ENCODE results near the gene AGBL3.

The AGBL3 gene

GRCh38 chr7:134986363-134987251 is at the start of gene AGBL3:
Gene AGBL3, plus strand, starts transcription at chr7:134986508. Its CDS starts 1,426 bp downstream, at chr7:134987934.
- peak; percentile 97 to 99 for DNase-seq
- no peaks in the 10 kb centered on the region for H3K36me3 ChIP-seq
- H3K4me1 ChIP-seq = peaks cover 0 to 27% (median 7%) of the 10 kb centered on the region in 4 donors
- intact Hi-C loops (cut with DNase I; ENCODE audit: low total_unique reads) = no loop called here
- peak within 1 kb of the TSS; percentile 80 to 91 for H3K4me3 ChIP-seq
- no peaks in the 10 kb centered on the region for H3K9me3 ChIP-seq
- TF ChIP-seq CTCF (IDR thresholded peaks at IDR 0.05) = peak; percentile 52 to 58
- peak within 1 kb of the TSS; percentile 91 to 95 for H3K27ac ChIP-seq
- H3K27me3 ChIP-seq = no peaks in the 10 kb centered on the region

GRCh38 chr7:134936893-134937510 is 49.3 kb upstream of the AGBL3 start:
- Histone ChIP-seq H3K27ac (peak overlapping the region; percentile 60 to 80), H3K9me3 (no peaks in the 10 kb centered on the region), H3K27me3 (no peaks in the 10 kb centered on the region), H3K4me1 (peaks cover 0 to 98% (median 37%) of the 10 kb centered on the region in 4 donors), H3K36me3 (peaks cover 27 to 35% (median 31%) of the 10 kb centered on the region in 3 donors), H3K4me3 (no peak overlapping the region)
- DNase-seq = no peak
- TF ChIP-seq CTCF (IDR thresholded peaks at IDR 0.05) = no peak
- intact Hi-C loops (cut with DNase I; ENCODE audit: low total_unique reads) = loop anchor here (10.0 kb wide), 2 partner anchors 52 to 92 kb away; no protein-coding TSS in a partner anchor

- Histone ChIP-seq H3K27ac (peak overlapping the region; percentile 60 to 80), H3K4me3 (no peak overlapping the region), H3K36me3 (peaks cover 31 to 35% (median 32%) of the 10 kb centered on the region in 3 donors), H3K27me3 (no peaks in the 10 kb centered on the region), H3K9me3 (no peaks in the 10 kb centered on the region), H3K4me1 (peaks cover 0 to 99% (median 34%) of the 10 kb centered on the region in 4 donors)
- intact Hi-C loops (cut with DNase I; ENCODE audit: low total_unique reads) = loop anchor here (10.0 kb wide), 2 partner anchors 53 to 93 kb away; no protein-coding TSS in a partner anchor
- DNase-seq = no peak
- no peak for TF ChIP-seq CTCF (IDR thresholded peaks at IDR 0.05)
Observed at GRCh38 chr7:134938141-134938540, 48.2 kb upstream of the AGBL3 start.

GRCh38 chr7:134939136-134939535 is 47.2 kb upstream of the AGBL3 start:
- H3K36me3 ChIP-seq = peaks cover 24 to 34% (median 29%) of the 10 kb centered on the region in 3 donors
- H3K9me3 ChIP-seq = no peaks in the 10 kb centered on the region
- H3K4me1 ChIP-seq = peaks cover 0 to 91% (median 30%) of the 10 kb centered on the region in 4 donors
- H3K27ac ChIP-seq = peak overlapping the region; percentile 60 to 80
- no peak for DNase-seq
- TF ChIP-seq CTCF (IDR thresholded peaks at IDR 0.05) = no peak
- intact Hi-C loops (cut with DNase I; ENCODE audit: low total_unique reads) = loop anchor here (10.0 kb wide), 2 partner anchors 54 to 94 kb away; no protein-coding TSS in a partner anchor
- no peak overlapping the region for H3K4me3 ChIP-seq
- H3K27me3 ChIP-seq = no peaks in the 10 kb centered on the region

GRCh38 chr7:134940729-134941128 is 45.6 kb upstream of the AGBL3 start:
- intact Hi-C loops (cut with DNase I; ENCODE audit: low total_unique reads) = loop anchor here (5.0 kb wide), 1 partner anchor 248 kb away; no protein-coding TSS in a partner anchor
- Histone ChIP-seq H3K4me1 (peaks cover 0 to 75% (median 28%) of the 10 kb centered on the region in 4 donors), H3K9me3 (no peaks in the 10 kb centered on the region), H3K27me3 (no peaks in the 10 kb centered on the region), H3K4me3 (no peak overlapping the region), H3K36me3 (peaks cover 15 to 27% (median 21%) of the 10 kb centered on the region in 3 donors), H3K27ac (peak overlapping the region; percentile 24 to 80)
- TF ChIP-seq CTCF (IDR thresholded peaks at IDR 0.05) = no peak
- DNase-seq = no peak
